CD4-positive, alpha-beta T cell treated with Interleukin-12 subunit alpha and Interleukin-12 subunit beta, for 1 hour (primary cell): ENCODE measurements around the gene TCF15.
"Not testable (repeated sequence)": the region's sequence is repeated elsewhere in the genome, so short reads cannot be mapped to it uniquely, and the experiment has no call there.

Experiments used
- DNase-seq: peaks from one replicate; pipeline ENCODE4 v3.0.0-alpha.2; 2020

TCF15 gene

GRCh38 chr20:642013-642397 is 31.9 kb upstream of the TCF15 start:
- DNase-seq = not testable (repeated sequence)

- DNase-seq = no peak
These were observed 31.4 kb upstream of the TCF15 start for GRCh38 chr20:641516-641875.

- no peak for DNase-seq
These were observed 30.8 kb upstream of the TCF15 start for GRCh38 chr20:640674-641515.

- DNase-seq = no peak
These were observed 28.5 kb upstream of the TCF15 start for GRCh38 chr20:638579-638978.

GRCh38 chr20:637559-637958 is 27.4 kb upstream of the TCF15 start:
- no peak for DNase-seq

- DNase-seq = no peak
These were observed 25.8 kb upstream of the TCF15 start for GRCh38 chr20:635893-636338.

- DNase-seq = no peak
These were observed 25.2 kb upstream of the TCF15 start for GRCh38 chr20:635028-635892.

- no peak for DNase-seq
These were observed 24.2 kb upstream of the TCF15 start for GRCh38 chr20:634148-634925.

GRCh38 chr20:631101-631500 is 21.0 kb upstream of the TCF15 start:
- DNase-seq = no peak

GRCh38 chr20:626579-626978 is 16.5 kb upstream of the TCF15 start:
- no peak for DNase-seq

GRCh38 chr20:625360-625932 is 15.3 kb upstream of the TCF15 start:
- DNase-seq = no peak

GRCh38 chr20:623704-624103 is 13.6 kb upstream of the TCF15 start:
- no peak for DNase-seq

- DNase-seq = no peak
These were observed 12.9 kb upstream of the TCF15 start for GRCh38 chr20:623021-623420.

GRCh38 chr20:622161-622560 is 12.1 kb upstream of the TCF15 start:
- no peak for DNase-seq

- no peak for DNase-seq
These were observed 11.1 kb upstream of the TCF15 start for GRCh38 chr20:621125-621756.

GRCh38 chr20:620246-620645 is 10.1 kb upstream of the TCF15 start:
- no peak for DNase-seq

GRCh38 chr20:618980-619379 is 8.9 kb upstream of the TCF15 start:
- no peak for DNase-seq

- no peak for DNase-seq
These were observed 8.0 kb upstream of the TCF15 start for GRCh38 chr20:617934-618690.

- no peak for DNase-seq
These were observed 5.4 kb upstream of the TCF15 start for GRCh38 chr20:615514-615913.

GRCh38 chr20:611843-612185 is 1.7 kb upstream of the TCF15 start:
- DNase-seq = no peak

GRCh38 chr20:611047-611842 is 1.1 kb upstream of the TCF15 start:
- no peak for DNase-seq
